Neuronal stem cell (in vitro differentiated cells): ENCODE measurements around the gene GALM.
"Not testable (repeated sequence)": the region's sequence is repeated elsewhere in the genome, so short reads cannot be mapped to it uniquely, and the experiment has no call there.

ENCODE experiments used
- DNase-seq: peaks from one replicate; pipeline ENCODE4 v3.0.0-alpha.2; 2013; ENCODE audit warnings: low spot score
- H2AFZ ChIP-seq: one replicate; pipeline ENCODE4 v1.6.1; 2013; ENCODE audit warnings: mild to moderate bottlenecking, low read length, inconsistent platforms
- H2AK5ac ChIP-seq: 2 replicates; pipeline ENCODE4 v1.6.1; 2013; ENCODE audit warnings: low read depth, mild to moderate bottlenecking, inconsistent platforms, low read length, moderate library complexity, mixed read lengths
- H2BK120ac ChIP-seq: 2 replicates; pipeline ENCODE4 v1.6.1; 2013; ENCODE audit warnings: low read depth, mild to moderate bottlenecking, inconsistent platforms, low read length, moderate library complexity, mixed read lengths
- H2BK12ac ChIP-seq: one replicate; pipeline ENCODE4 v1.6.1; 2013; ENCODE audit warnings: low read length, inconsistent platforms
- H2BK15ac ChIP-seq: 2 replicates; pipeline ENCODE4 v1.6.1; 2013; ENCODE audit warnings: mild to moderate bottlenecking, low read length, inconsistent platforms, mixed read lengths
- H2BK5ac ChIP-seq: one replicate; pipeline ENCODE4 v1.6.1; 2013; ENCODE audit warnings: inconsistent platforms, mild to moderate bottlenecking, low read length, moderate library complexity
- H3K14ac ChIP-seq: one replicate; pipeline ENCODE4 v1.6.1; 2013; ENCODE audit warnings: low read length, inconsistent platforms
- H3K18ac ChIP-seq: 2 replicates; pipeline ENCODE4 v1.6.1; 2013; ENCODE audit warnings: low read length, inconsistent platforms
- H3K23ac ChIP-seq: 2 replicates; pipeline ENCODE4 v1.6.1; 2013; ENCODE audit warnings: low read depth, mild to moderate bottlenecking, mixed read lengths, low read length, inconsistent platforms; ENCODE audit not compliant: poor library complexity
- H3K27ac ChIP-seq: replicated peaks from 3 replicates; pipeline ENCODE4 v1.5.1; 2013; ENCODE audit warnings: low read length, inconsistent platforms
- H3K27me3 ChIP-seq, 3 experiments: 2 replicates each; pipeline ENCODE4 v1.6.1; 2013; ENCODE audit warnings: low read length in 3 of 3, mild to moderate bottlenecking in 2 of 3, inconsistent platforms in 1 of 3, low read depth in 1 of 3, mixed read lengths in 1 of 3, moderate library complexity in 1 of 3; ENCODE audit not compliant: control insufficient read depth in 3 of 3, insufficient read depth in 3 of 3
- H3K36me3 ChIP-seq, 2 donors: replicated peaks in 1 of 2; 2 replicates each; pipeline ENCODE4 v1.6.1; 2013; ENCODE audit warnings: low read length in 2 of 2; ENCODE audit not compliant: control insufficient read depth in 2 of 2, insufficient read depth in 2 of 2
- H3K4ac ChIP-seq: 2 replicates; pipeline ENCODE4 v1.6.1; 2013; ENCODE audit warnings: inconsistent platforms, mild to moderate bottlenecking, low read length, moderate library complexity
- H3K4me1 ChIP-seq, 2 donors: 1 replicate in 1 of 2; 2 replicates in 1 of 2; pipeline ENCODE4 v1.6.1; 2013; ENCODE audit warnings: low read length in 2 of 2, low read depth in 1 of 2; ENCODE audit not compliant: control insufficient read depth in 2 of 2, insufficient read depth in 1 of 2
- H3K4me2 ChIP-seq: one replicate; pipeline ENCODE4 v1.6.1; 2013; ENCODE audit warnings: mild to moderate bottlenecking, low read length, inconsistent platforms; ENCODE audit not compliant: insufficient read depth, poor library complexity, severe bottlenecking
- H3K4me3 ChIP-seq, 2 donors: 2 replicates each; pipeline ENCODE4 v1.5.1; 2013; ENCODE audit warnings: low read length in 2 of 2, mild to moderate bottlenecking in 2 of 2, inconsistent platforms in 1 of 2, moderate library complexity in 1 of 2
- H3K79me1 ChIP-seq: one replicate; pipeline ENCODE4 v1.6.1; 2013; ENCODE audit warnings: low read depth, mild to moderate bottlenecking, inconsistent platforms, low read length, moderate library complexity
- H3K9ac ChIP-seq: one replicate; pipeline ENCODE4 v1.6.1; 2013; ENCODE audit warnings: mild to moderate bottlenecking, low read depth, low read length, inconsistent platforms; ENCODE audit not compliant: poor library complexity
- H3K9me3 ChIP-seq, 2 donors: replicated peaks in 1 of 2; 2 replicates each; pipeline versions ENCODE3 to v1.6.1; 2013; ENCODE audit warnings: low read length in 2 of 2, mild to moderate bottlenecking in 2 of 2, inconsistent platforms in 1 of 2, low read depth in 1 of 2, mixed read lengths in 1 of 2, moderate library complexity in 1 of 2; ENCODE audit not compliant: control insufficient read depth in 2 of 2, insufficient read depth in 1 of 2
- H4K8ac ChIP-seq: one replicate; pipeline ENCODE4 v1.6.1; 2013; ENCODE audit warnings: low read depth, mild to moderate bottlenecking, inconsistent platforms, low read length, moderate library complexity
- H4K91ac ChIP-seq: one replicate; pipeline ENCODE4 v1.6.1; 2013; ENCODE audit warnings: low read length, low read depth, mild to moderate bottlenecking, inconsistent platforms; ENCODE audit not compliant: poor library complexity
- WGBS, 2 donors: extraction: QIAGEN DNeasy Blood & Tissue Kit; methylation state at CpG; one replicate each; pipeline ENCODE4 v1.1.7; 2013; ENCODE audit warnings: missing lambda C conversion rate in 2 of 2, mixed read lengths in 1 of 2; ENCODE audit not compliant: insufficient read length in 2 of 2, insufficient replicate concordance in 1 of 2; ENCODE audit errors: extremely low coverage in 2 of 2; 5-methylcytosine and 5-hydroxymethylcytosine counted together

GALM gene

DNA sequence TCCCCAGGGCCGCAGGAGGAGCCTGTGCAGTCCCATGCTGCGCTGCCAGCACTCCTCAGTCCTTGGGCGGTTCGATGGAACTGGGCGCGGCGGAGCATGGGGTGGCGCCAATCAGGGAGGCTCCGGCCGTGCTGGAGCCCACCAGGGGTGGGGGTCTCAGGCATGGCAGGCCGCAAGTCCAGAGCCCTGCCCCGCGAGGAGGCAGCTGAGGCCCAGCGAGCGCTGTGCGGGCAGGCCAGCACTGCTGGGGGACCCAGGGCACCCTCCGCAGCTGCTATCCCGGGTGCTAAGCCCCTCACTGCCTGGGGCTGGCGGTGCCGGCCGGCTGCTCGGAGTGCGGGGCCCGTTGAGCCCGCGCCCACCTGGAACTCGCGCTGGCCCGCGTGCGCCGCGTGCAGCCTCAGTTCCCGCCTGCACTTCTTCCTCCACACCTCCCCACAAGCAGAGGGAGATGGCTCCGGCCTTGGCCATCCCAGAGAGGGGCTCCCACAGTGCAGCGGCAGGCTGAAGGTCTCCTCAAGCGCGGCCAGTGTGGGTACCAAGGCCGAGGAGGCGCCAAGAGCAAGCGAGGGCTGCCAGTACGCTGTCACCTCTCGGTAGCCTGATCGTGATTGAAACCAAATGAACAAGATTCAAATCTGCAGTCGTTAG is 22.8 kb upstream of the GALM start:
- no peak overlapping the region for H2AFZ ChIP-seq
- no peak for DNase-seq
- no peak overlapping the region for H3K4me2 ChIP-seq
- no peak overlapping the region for H2BK12ac ChIP-seq
- no peak overlapping the region for H3K14ac ChIP-seq
- H4K91ac ChIP-seq: no peak overlapping the region
- no peaks in the 10 kb centered on the region for H3K27me3 ChIP-seq
- no peak overlapping the region for H3K18ac ChIP-seq
- H3K36me3 ChIP-seq: no peaks in the 10 kb centered on the region
- H3K9ac ChIP-seq: no peak overlapping the region
- H3K79me1 ChIP-seq: no peaks in the 10 kb centered on the region
- no peak overlapping the region for H2BK120ac ChIP-seq
- H3K4ac ChIP-seq: no peak overlapping the region
- no peak overlapping the region for H4K8ac ChIP-seq
- peak overlapping the region in 1 of 2 donors; percentile 62 for H3K4me3 ChIP-seq
- WGBS, 2 donors: no CpG with 5 or more reads among the region's 45 CpGs
- no peak overlapping the region for H2BK15ac ChIP-seq
- no peaks in the 10 kb centered on the region for H3K4me1 ChIP-seq
- peaks cover 3 to 6% of the 10 kb centered on the region in 2 donors for H3K9me3 ChIP-seq
- no peak overlapping the region for H3K23ac ChIP-seq
- peak overlapping the region; percentile 28 for H2AK5ac ChIP-seq
- H3K27ac ChIP-seq: no peak overlapping the region
- H2BK5ac ChIP-seq: no peak overlapping the region

DNA sequence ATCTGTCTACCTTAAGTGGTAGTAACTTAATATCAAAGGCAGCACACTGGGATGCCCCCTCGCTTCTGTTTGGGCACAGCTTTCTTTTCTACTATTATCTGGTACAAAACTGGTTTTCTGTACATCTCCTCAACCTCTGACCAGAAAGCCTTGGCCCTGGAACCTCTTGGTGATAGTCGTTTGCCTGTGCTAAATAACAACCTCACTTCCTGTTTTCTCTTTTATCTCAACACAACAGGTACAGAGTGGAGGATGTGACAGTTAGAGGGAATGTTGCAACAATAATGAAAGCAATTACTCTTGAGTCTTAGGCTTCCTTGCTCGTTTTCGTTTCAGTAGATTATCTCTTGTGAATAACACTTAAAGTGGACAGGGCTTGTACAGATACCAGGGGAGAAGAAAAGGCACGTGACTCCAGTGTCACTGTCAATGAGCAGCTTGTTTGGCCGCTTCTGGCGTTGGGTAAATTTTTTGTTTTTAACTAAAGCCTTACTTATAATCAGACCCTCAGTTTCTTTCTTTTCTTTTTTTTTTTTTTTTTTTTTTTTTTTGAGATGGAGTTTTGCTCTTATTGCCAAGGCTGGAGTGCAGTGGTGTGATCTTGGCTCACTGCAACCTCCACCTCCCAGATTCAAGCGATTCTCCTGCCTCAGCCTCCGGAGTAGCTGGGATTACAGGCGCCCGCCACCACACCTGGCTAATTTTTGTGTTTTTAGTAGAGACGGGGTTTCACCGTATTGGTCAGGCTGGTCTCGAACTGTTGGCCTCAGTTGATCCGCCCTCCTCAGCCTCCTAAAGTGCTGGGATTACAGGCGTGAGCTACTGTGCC is 22.0 kb upstream of the GALM start:
- H3K27me3 ChIP-seq, H3K23ac ChIP-seq, DNase-seq, H3K18ac ChIP-seq, H3K27ac ChIP-seq, H3K4ac ChIP-seq, H4K91ac ChIP-seq, H2AK5ac ChIP-seq, H4K8ac ChIP-seq, H3K9me3 ChIP-seq, H2BK120ac ChIP-seq, H3K9ac ChIP-seq, H3K36me3 ChIP-seq, H3K4me2 ChIP-seq, H3K4me1 ChIP-seq, H2BK12ac ChIP-seq, H3K79me1 ChIP-seq, H3K14ac ChIP-seq, H2BK15ac ChIP-seq, H2BK5ac ChIP-seq, H2AFZ ChIP-seq, H3K4me3 ChIP-seq: not testable (repeated sequence)
- no CpG with 5 or more reads among the region's 16 CpGs for WGBS, 2 donors

DNA sequence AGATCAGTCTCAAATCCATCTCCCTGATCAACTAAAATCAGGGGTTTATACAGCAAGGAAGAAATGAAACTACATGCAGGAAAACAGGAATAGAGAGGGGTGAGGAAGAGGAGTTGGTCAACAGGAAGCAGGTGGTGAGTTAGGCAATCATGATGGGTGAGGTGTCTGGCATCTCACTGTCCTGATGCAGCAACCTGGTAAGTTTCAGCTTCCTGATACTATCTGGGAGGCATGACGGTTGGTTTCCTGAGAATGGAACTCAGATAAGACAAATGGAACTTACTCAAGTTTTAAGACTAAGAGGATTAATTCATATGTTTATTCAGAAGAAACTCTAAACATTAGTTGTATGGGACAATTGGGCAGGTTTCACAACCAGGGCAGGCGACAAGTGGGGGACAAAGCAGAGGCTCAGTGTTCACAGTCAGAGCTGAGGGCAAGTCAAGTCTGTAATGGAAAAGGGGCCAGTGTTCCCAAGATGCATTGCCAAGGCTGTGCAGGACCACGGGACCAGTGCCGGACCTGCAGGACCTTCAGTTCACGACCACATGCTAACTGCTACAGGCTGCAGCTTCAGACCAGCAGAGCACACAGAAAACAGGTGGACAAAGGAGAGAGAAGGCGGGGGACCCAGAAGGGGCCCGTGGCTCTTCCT is 17.7 kb upstream of the GALM start:
- Histone ChIP-seq H4K8ac (no peak overlapping the region), H2BK12ac (no peak overlapping the region), H3K4me1 (no peaks in the 10 kb centered on the region), H3K4me2 (no peak overlapping the region), H3K4me3 (no peak overlapping the region), H2BK15ac (no peak overlapping the region), H3K14ac (no peak overlapping the region), H2BK120ac (no peak overlapping the region), H3K27ac (no peak overlapping the region), H3K18ac (no peak overlapping the region), H3K79me1 (no peaks in the 10 kb centered on the region), H3K9me3 (peaks cover 2 to 3% of the 10 kb centered on the region in 2 donors), H3K27me3 (peaks cover 0 to 3% (median 0%) of the 10 kb centered on the region in 3 experiments), H3K36me3 (no peaks in the 10 kb centered on the region), H3K4ac (no peak overlapping the region), H3K9ac (no peak overlapping the region), H3K23ac (no peak overlapping the region), H4K91ac (no peak overlapping the region), H2BK5ac (no peak overlapping the region), H2AK5ac (no peak overlapping the region), H2AFZ (no peak overlapping the region)
- no peak for DNase-seq
- no CpG with 5 or more reads among the region's 7 CpGs for WGBS, 2 donors

DNA sequence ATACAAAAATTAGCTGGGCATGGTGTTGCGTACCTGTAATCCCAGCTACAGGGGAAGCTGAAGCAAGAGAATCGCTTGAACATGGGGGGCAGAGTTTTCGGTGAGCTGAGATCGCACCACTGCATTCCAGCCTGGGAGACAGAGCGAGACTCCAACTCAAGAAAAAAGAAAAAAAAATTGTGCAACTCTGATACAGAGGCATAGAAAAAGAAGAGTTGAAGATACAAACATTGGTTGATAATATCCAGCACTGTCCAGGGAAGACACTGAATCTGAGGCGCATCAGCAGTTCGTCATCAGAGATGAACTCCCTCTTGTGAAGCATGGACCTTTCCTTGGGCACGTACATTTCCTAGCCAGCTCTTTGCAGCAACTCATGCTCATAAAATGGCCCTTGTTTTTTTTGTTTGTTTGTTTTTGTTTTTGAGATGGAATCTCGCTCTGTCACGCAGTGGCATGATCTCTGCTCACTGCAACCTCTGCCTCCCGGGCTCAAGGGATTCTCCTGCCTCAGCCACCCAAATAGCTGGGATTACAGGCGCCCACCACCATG is 16.7 kb upstream of the GALM start:
- Histone ChIP-seq H2AK5ac (no peak overlapping the region), H3K23ac (no peak overlapping the region), H2BK12ac (no peak overlapping the region), H3K18ac (no peak overlapping the region), H2BK5ac (no peak overlapping the region), H3K9ac (no peak overlapping the region), H3K79me1 (no peaks in the 10 kb centered on the region), H2BK120ac (no peak overlapping the region), H2AFZ (no peak overlapping the region), H3K27ac (no peak overlapping the region), H3K4me3 (no peak overlapping the region), H2BK15ac (no peak overlapping the region), H3K36me3 (no peaks in the 10 kb centered on the region), H3K4ac (no peak overlapping the region), H3K27me3 (peaks cover 0 to 3% (median 0%) of the 10 kb centered on the region in 3 experiments), H3K4me2 (no peak overlapping the region), H4K8ac (no peak overlapping the region), H3K14ac (no peak overlapping the region), H4K91ac (no peak overlapping the region), H3K9me3 (no peaks in the 10 kb centered on the region), H3K4me1 (no peaks in the 10 kb centered on the region)
- no CpG with 5 or more reads among the region's 12 CpGs for WGBS, 2 donors
- DNase-seq: no peak
